Esophagus muscularis mucosa (tissue), 4 donors: ENCODE data around the gene DRD4.

Source experiments
- CTCF ChIP-seq, 3 experiments: fragments of 200-600 bp in 2 of 3; fragments of 450-650 bp in 1 of 3; sonication (generic) in 2 of 3; IDR thresholded peaks; one replicate each; pipeline ENCODE4 v1.5.1; 2017 to 2019; ENCODE audit warnings: antibody characterized with exemption in 3 of 3, mild to moderate bottlenecking in 2 of 3, moderate library complexity in 1 of 3
- EP300 ChIP-seq: sonication (generic); formaldehyde crosslinking; IDR thresholded peaks from one replicate; pipeline ENCODE4 v1.6.1; 2017; ENCODE audit warnings: antibody characterized with exemption
- POLR2AphosphoS5 ChIP-seq, 2 donors: sonication (generic); formaldehyde crosslinking; IDR thresholded peaks; one replicate each; pipeline ENCODE4 v1.6.1; 2017; ENCODE audit warnings: antibody characterized with exemption in 2 of 2

GRCh38 chr11:640021-640706 is 3.1 kb downstream of the DRD4 start:
- TF ChIP-seq CTCF (IDR thresholded peaks at IDR 0.05) (no peak), EP300 (no peak), POLR2AphosphoS5 (IDR thresholded peaks at IDR 0.05) (no peak)
